Neural cell (in vitro differentiated cells): ENCODE measurements around the gene ACOT12. TPM values are rescaled to one million over a fixed set of nuclear protein-coding genes. Genes with fewer than 3 reads are reported as not detected.

ENCODE experiments used
- H2AFZ ChIP-seq: fragments of 200-600, 300-800 bp; sonication (generic), shearing (Covaris generic); 2 replicates; pipeline ENCODE4 v1.6.0; 2014; ENCODE audit warnings: low read depth, mild to moderate bottlenecking, antibody characterized with exemption, low read length, moderate library complexity
- H3F3A ChIP-seq: fragments of 200-600 bp; shearing (Covaris generic); 2 replicates; pipeline ENCODE4 v1.6.1; 2016; ENCODE audit warnings: mild to moderate bottlenecking, moderate library complexity, mixed read lengths, antibody characterized with exemption, low read length; ENCODE audit not compliant: insufficient read depth, poor library complexity, severe bottlenecking
- H3K27ac ChIP-seq: fragments of 200-600, 300-800 bp; sonication (generic), shearing (Covaris generic); 2 replicates; pipeline ENCODE4 v1.5.1; 2014; ENCODE audit warnings: mild to moderate bottlenecking, low read length, moderate library complexity
- H3K27me3 ChIP-seq: fragments of 300-800, 200-600 bp; sonication (generic), shearing (Covaris generic); 2 replicates; pipeline ENCODE4 v1.6.0; 2014; ENCODE audit warnings: mild to moderate bottlenecking, low read depth, low read length, moderate library complexity; ENCODE audit not compliant: insufficient read depth
- H3K36me3 ChIP-seq: fragments of 300-800, 200-600 bp; sonication (generic), shearing (Covaris generic); 2 replicates; pipeline ENCODE4 v1.5.1; 2014; ENCODE audit warnings: mild to moderate bottlenecking, antibody characterized with exemption, low read length, moderate library complexity; ENCODE audit not compliant: insufficient read depth
- H3K4me2 ChIP-seq: fragments of 300-800, 200-600 bp; sonication (generic), shearing (Covaris generic); 2 replicates; pipeline ENCODE4 v1.6.0; 2014; ENCODE audit warnings: mild to moderate bottlenecking, low read length
- H3K4me3 ChIP-seq: fragments of 300-800, 200-600 bp; sonication (generic), shearing (Covaris generic); 2 replicates; pipeline ENCODE4 v1.5.1; 2014; ENCODE audit warnings: mild to moderate bottlenecking, low read length, moderate library complexity
- H3K79me2 ChIP-seq: fragments of 200-600 bp; shearing (Covaris generic); replicated peaks from 2 replicates; pipeline ENCODE4 v1.6.0; 2014; ENCODE audit warnings: mild to moderate bottlenecking, low read length, moderate library complexity; ENCODE audit not compliant: insufficient read depth
- H3K9ac ChIP-seq: fragments of 300-800, 200-600 bp; sonication (generic), shearing (Covaris generic); 2 replicates; pipeline ENCODE4 v1.6.1; 2016; ENCODE audit warnings: mild to moderate bottlenecking, low read length, mixed read lengths
- H3K9me2 ChIP-seq: fragments of 200-600 bp; shearing (Covaris generic); 2 replicates; pipeline ENCODE4 v1.6.1; 2016; ENCODE audit warnings: mild to moderate bottlenecking, low read length, mixed read lengths; ENCODE audit not compliant: insufficient read depth
- H3K9me3 ChIP-seq: fragments of 200-600, 300-800 bp; sonication (generic), shearing (Covaris generic); 2 replicates; pipeline ENCODE4 v1.6.1; 2016; ENCODE audit warnings: mild to moderate bottlenecking, mixed run types, low read length, moderate library complexity, mixed read lengths
- H4K20me1 ChIP-seq: fragments of 200-600 bp; shearing (Covaris generic); 2 replicates; pipeline ENCODE4 v1.6.1; 2016; ENCODE audit warnings: mild to moderate bottlenecking, mixed run types; ENCODE audit not compliant: insufficient read depth
- EP300 ChIP-seq: fragments of 450-650 bp; conservative IDR thresholded peaks from 2 replicates; pipeline ENCODE4 v1.6.1; 2014; ENCODE audit warnings: antibody characterized with exemption, mild to moderate bottlenecking, moderate library complexity; ENCODE audit not compliant: poor library complexity, severe bottlenecking
- EZH2 ChIP-seq: fragments of 200-600, 300-800 bp; shearing (Covaris generic), sonication (generic); IDR thresholded peaks from 2 replicates; pipeline ENCODE4 v1.6.1; 2014; ENCODE audit warnings: antibody characterized with exemption, low read length, borderline replicate concordance, mild to moderate bottlenecking; ENCODE audit not compliant: insufficient read depth, poor library complexity, severe bottlenecking
- MXI1 ChIP-seq: fragments of 450-650 bp; conservative IDR thresholded peaks from 2 replicates; pipeline ENCODE4 v1.6.1; 2014; ENCODE audit warnings: antibody characterized with exemption, mild to moderate bottlenecking; ENCODE audit not compliant: poor library complexity, severe bottlenecking
- POLR2AphosphoS5 ChIP-seq: IDR thresholded peaks from 2 replicates; pipeline ENCODE4 v1.6.1; 2012
- RAD21 ChIP-seq: fragments of 450-650 bp; conservative IDR thresholded peaks from 2 replicates; pipeline ENCODE4 v1.6.1; 2014; ENCODE audit warnings: antibody characterized with exemption, mild to moderate bottlenecking, moderate library complexity
- SMC3 ChIP-seq: fragments of 450-650 bp; conservative IDR thresholded peaks from 2 replicates; pipeline ENCODE4 v1.6.1; 2014; ENCODE audit warnings: antibody characterized with exemption, mild to moderate bottlenecking, moderate library complexity; ENCODE audit not compliant: poor library complexity
- TAF1 ChIP-seq: IDR thresholded peaks from 2 replicates; pipeline ENCODE4 v1.6.1; 2012; ENCODE audit warnings: low read depth
- polyA plus RNA-seq: library from polyadenylated mRNA; depleted of rRNA; stranded (reverse); fragments of >200 nt; gene quantifications from 2 replicates; pipeline ENCODE4 v1.2.3, GENCODE V29; 2014
- TF ChIP-seq, protein P1 (sequence below): IDR thresholded peaks from 2 replicates; pipeline ENCODE4 v1.6.1; 2012; ENCODE audit warnings: borderline replicate concordance
- TF ChIP-seq, protein P2 (sequence below): fragments of 450-650 bp; IDR thresholded peaks from 2 replicates; pipeline ENCODE4 v1.5.1; 2014; ENCODE audit warnings: antibody characterized with exemption, mild to moderate bottlenecking, moderate library complexity; ENCODE audit not compliant: poor library complexity, severe bottlenecking

Gene ACOT12
- polyA plus RNA-seq, 1 donor from 2014 or later, result 1.2 TPM

DNA sequence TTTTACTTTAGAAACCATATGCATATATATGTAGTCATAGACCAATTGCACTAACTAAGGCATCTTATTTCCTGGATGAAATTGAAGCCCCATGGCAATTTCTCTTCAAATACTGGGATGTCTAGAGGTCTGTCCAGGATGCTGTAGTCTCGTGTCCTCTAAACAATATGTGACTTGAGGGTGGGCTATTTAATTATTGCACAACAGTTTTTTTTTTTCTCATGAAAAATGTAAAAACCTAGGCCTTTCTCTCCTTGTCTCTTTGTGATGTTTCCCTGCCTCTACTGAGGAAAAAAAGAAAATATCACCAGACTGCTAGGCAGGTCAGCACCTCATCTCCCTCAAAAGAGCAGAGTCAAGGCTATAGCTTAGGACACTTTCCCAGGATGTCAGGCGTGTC lies 58.0 kb downstream of the ACOT12 start:
- no peak overlapping the region for H2AFZ ChIP-seq
- no peaks in the 10 kb centered on the region for H3K9me3 ChIP-seq
- no peak overlapping the region for H3K4me3 ChIP-seq
- no peak for TF ChIP-seq EZH2
- H3K27ac ChIP-seq, result no peak overlapping the region
- H3K9me2 ChIP-seq, result no peaks in the 10 kb centered on the region
- H3K27me3 ChIP-seq, result no peaks in the 10 kb centered on the region
- no peaks in the 10 kb centered on the region for H4K20me1 ChIP-seq
- H3K36me3 ChIP-seq, result no peaks in the 10 kb centered on the region
- H3K4me2 ChIP-seq, result no peak overlapping the region
- H3K9ac ChIP-seq, result no peak overlapping the region
- H3K79me2 ChIP-seq, result no peaks in the 10 kb centered on the region
- no peaks in the 10 kb centered on the region for H3F3A ChIP-seq

DNA sequence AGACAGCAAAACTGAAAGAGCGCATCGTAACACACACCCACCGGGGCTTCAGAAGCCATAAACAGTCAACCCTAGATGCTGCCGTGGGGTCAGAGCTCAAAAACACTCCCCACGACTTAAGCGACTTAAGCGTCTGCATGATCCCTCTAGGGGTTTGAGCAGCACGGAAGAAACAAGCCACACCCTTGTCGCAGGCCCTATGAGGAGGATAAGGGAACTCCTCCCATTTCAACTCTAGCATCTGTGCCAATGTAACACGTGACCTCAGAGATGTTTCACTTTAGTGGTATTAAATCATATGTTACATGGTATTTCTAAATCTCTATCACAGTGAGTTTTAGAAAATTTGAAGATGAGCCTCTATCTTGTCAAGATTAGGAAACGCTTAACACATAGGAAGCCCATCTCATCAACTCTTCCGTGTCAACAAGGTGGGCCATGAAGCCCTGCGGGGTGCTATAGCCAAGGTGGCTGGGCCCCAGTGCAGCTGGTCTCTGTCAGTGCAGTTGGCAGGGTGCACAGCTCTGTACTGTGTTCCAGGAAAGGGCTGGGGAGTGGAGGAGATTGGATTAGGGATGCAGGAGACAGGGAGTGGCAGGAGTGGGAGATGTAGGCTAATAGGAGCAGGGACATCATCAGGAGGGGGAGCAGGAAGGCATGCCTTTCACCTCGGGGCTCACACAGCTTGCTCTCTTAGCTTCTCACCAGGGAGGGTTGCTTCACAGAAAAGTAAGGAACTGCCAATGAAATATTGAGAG lies 59.5 kb downstream of the ACOT12 start:
- TF ChIP-seq, protein P1, sequence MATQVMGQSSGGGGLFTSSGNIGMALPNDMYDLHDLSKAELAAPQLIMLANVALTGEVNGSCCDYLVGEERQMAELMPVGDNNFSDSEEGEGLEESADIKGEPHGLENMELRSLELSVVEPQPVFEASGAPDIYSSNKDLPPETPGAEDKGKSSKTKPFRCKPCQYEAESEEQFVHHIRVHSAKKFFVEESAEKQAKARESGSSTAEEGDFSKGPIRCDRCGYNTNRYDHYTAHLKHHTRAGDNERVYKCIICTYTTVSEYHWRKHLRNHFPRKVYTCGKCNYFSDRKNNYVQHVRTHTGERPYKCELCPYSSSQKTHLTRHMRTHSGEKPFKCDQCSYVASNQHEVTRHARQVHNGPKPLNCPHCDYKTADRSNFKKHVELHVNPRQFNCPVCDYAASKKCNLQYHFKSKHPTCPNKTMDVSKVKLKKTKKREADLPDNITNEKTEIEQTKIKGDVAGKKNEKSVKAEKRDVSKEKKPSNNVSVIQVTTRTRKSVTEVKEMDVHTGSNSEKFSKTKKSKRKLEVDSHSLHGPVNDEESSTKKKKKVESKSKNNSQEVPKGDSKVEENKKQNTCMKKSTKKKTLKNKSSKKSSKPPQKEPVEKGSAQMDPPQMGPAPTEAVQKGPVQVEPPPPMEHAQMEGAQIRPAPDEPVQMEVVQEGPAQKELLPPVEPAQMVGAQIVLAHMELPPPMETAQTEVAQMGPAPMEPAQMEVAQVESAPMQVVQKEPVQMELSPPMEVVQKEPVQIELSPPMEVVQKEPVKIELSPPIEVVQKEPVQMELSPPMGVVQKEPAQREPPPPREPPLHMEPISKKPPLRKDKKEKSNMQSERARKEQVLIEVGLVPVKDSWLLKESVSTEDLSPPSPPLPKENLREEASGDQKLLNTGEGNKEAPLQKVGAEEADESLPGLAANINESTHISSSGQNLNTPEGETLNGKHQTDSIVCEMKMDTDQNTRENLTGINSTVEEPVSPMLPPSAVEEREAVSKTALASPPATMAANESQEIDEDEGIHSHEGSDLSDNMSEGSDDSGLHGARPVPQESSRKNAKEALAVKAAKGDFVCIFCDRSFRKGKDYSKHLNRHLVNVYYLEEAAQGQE, result no peak
- TF ChIP-seq POLR2AphosphoS5, result no peak
- TF ChIP-seq, protein P2, sequence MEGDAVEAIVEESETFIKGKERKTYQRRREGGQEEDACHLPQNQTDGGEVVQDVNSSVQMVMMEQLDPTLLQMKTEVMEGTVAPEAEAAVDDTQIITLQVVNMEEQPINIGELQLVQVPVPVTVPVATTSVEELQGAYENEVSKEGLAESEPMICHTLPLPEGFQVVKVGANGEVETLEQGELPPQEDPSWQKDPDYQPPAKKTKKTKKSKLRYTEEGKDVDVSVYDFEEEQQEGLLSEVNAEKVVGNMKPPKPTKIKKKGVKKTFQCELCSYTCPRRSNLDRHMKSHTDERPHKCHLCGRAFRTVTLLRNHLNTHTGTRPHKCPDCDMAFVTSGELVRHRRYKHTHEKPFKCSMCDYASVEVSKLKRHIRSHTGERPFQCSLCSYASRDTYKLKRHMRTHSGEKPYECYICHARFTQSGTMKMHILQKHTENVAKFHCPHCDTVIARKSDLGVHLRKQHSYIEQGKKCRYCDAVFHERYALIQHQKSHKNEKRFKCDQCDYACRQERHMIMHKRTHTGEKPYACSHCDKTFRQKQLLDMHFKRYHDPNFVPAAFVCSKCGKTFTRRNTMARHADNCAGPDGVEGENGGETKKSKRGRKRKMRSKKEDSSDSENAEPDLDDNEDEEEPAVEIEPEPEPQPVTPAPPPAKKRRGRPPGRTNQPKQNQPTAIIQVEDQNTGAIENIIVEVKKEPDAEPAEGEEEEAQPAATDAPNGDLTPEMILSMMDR, result no peak
- TF ChIP-seq SMC3, result no peak
- TF ChIP-seq RAD21, result no peak
- TF ChIP-seq EZH2, result no peak
- no peak for TF ChIP-seq TAF1
- no peak for TF ChIP-seq EP300
- TF ChIP-seq MXI1, result no peak
- Histone ChIP-seq H3K36me3 (no peaks in the 10 kb centered on the region), H2AFZ (no peak overlapping the region), H3K4me2 (no peak overlapping the region), H3K9me3 (no peaks in the 10 kb centered on the region), H4K20me1 (no peaks in the 10 kb centered on the region), H3K9ac (no peak overlapping the region), H3K4me3 (no peak overlapping the region), H3K27me3 (no peaks in the 10 kb centered on the region), H3F3A (no peaks in the 10 kb centered on the region), H3K9me2 (no peaks in the 10 kb centered on the region), H3K27ac (no peak overlapping the region), H3K79me2 (no peaks in the 10 kb centered on the region)
